Heart right ventricle (tissue), 16 donors: Measurements from ENCODE around the gene SEMA5A. TPM values are rescaled to one million over a fixed set of nuclear protein-coding genes. Genes with fewer than 3 reads are reported as not detected.
A peak's percentile ranks its signal among the peaks of the same experiment; 100 is the strongest.

Experiments used
- ATAC-seq, 8 donors: fragments of 200-7000 bp; cut with Tn5 transposase; one replicate each; pipeline ENCODE4 v1.9.1; 2020; ENCODE audit warnings: mild to moderate bottlenecking in 8 of 8, moderate library complexity in 8 of 8, moderate number of reproducible peaks in 1 of 8
- DNase-seq, 2 donors: peaks; one replicate each; pipeline ENCODE4 v3.0.0-alpha.2; 2020
- H3K27ac ChIP-seq, 10 donors: fragments of 200-600 bp; sonication (generic) in 2 of 10; one replicate each; pipeline versions ENCODE4 v1.5.0 to v1.8.0; 2020 to 2022; ENCODE audit warnings: mild to moderate bottlenecking in 3 of 10
- H3K27me3 ChIP-seq, 7 donors: fragments of 200-600 bp; one replicate each; pipeline ENCODE4 v1.8.0; 2021 to 2022; ENCODE audit warnings: mild to moderate bottlenecking in 2 of 7
- H3K36me3 ChIP-seq, 9 donors: fragments of 200-600 bp; sonication (generic) in 1 of 9; one replicate each; pipeline versions ENCODE4 v1.5.0 to v1.8.0; 2020 to 2022; ENCODE audit warnings: mild to moderate bottlenecking in 2 of 9
- H3K4me1 ChIP-seq, 9 donors: fragments of 200-600 bp; sonication (generic) in 1 of 9; one replicate each; pipeline versions ENCODE4 v1.5.0 to v1.8.0; 2020 to 2022; ENCODE audit warnings: mild to moderate bottlenecking in 4 of 9
- H3K4me3 ChIP-seq, 10 donors: fragments of 200-600 bp; sonication (generic) in 2 of 10; one replicate each; pipeline versions ENCODE4 v1.5.0 to v1.8.0; 2020 to 2022; ENCODE audit warnings: mild to moderate bottlenecking in 7 of 10, moderate library complexity in 2 of 10
- H3K9me3 ChIP-seq, 11 donors: fragments of 200-600 bp in 10 of 11; sonication (generic) in 2 of 11; one replicate each; pipeline versions ENCODE4 v1.5.0 to v1.8.0; 2013 to 2022; ENCODE audit warnings: mild to moderate bottlenecking in 2 of 11, control low read depth in 1 of 11, moderate library complexity in 1 of 11
- CTCF ChIP-seq, 9 donors: fragments of 200-600 bp; sonication (generic) in 2 of 9; IDR thresholded peaks; one replicate each; pipeline versions ENCODE4 v1.5.0 to v1.8.0; 2021 to 2022; ENCODE audit warnings: antibody characterized with exemption in 9 of 9, mild to moderate bottlenecking in 5 of 9, moderate library complexity in 1 of 9
- WGBS, 2 donors: extraction: QIAGEN DNeasy Blood & Tissue Kit; methylation state at CpG; one replicate each; pipeline ENCODE4 v1.1.7; 2013; ENCODE audit warnings: inconsistent platforms in 1 of 2; 5-methylcytosine and 5-hydroxymethylcytosine counted together
- intact Hi-C, 10 donors: fragments of 100-400 bp; cut with DNase I; formaldehyde crosslinking; loops; one replicate each; pipeline versions ENCODE4 v1.11.1 to v1.14.2; 2022
- polyA plus RNA-seq, 2 donors: library from polyadenylated mRNA; stranded (reverse); fragments of 200-250 nt; gene quantifications; one replicate each; pipeline ENCODE4 v1.2.3, GENCODE V29; 2013
- total RNA-seq, 10 donors: library from RNA; stranded (reverse); fragmentation: NEBNext Ultra II Directional in 3 of 10; extraction: Animal tissue kit (Norgen Biotek cat#: 25700) in 3 of 10; gene quantifications; one replicate each; pipeline versions ENCODE4 v1.2.1 to v1.2.4, GENCODE V29; 2021 to 2023
- donor health status: Arrhythmogenic right ventricular cardiomyopathy.
- donor health status: ischemic (EF 13 %, LVEDD 7.1; RV severe dilation, severe dysfunction).
- donor health status: healthy with polysubstance abuse.
- donor health status: DM: no; HTN: yes; CAD: no.
- donor health status: DM: no; HTN: no; CAD: no.
- donor health status: ischemic (EF 25% LVEDD 6.9; RV normal size, moderate dysfunction).
- donor health status: ischemic (EF 25% LVEDD 5.7; RV mildly dilated, moderate dysfunction).
- donor health status: healthy.
- donor health status: DM: yes; HTN: yes; CAD: no.
- donor health status: Ischemic cardiomyopathy.
- donor health status: ischemic (EF 35%, LVEDD 5.7; RV mildly dilated, moderate dysfunction).
- donor health status: nonischemic (EF 11% LVEDD 7.7; RV severe dilation, severe dysfunction).
- donor health status: DM: yes; HTN: yes; CAD: no.
- donor health status: PGD.
- donor health status: ischemic (EF 29% LVEDD 5.4; RV normal size, mild dysfunction).
- donor health status: nonischemic (EF 23%, LVEDD 6.1; RV moderate dilation, normal function).

The SEMA5A gene
- total and polyA plus RNA-seq, 12 donors: 1.9 to 71.5 (median 48.0) TPM

GRCh38 chr5:9430306-9430705, 115.6 kb downstream of the SEMA5A start:
- 71 to 74% methylated on average over 2 of the region's 2 CpGs for WGBS, 2 donors
- H3K4me3 ChIP-seq: no peak overlapping the region
- peaks cover 0 to under 1% (median 0%) of the 10 kb centered on the region in 9 donors for H3K36me3 ChIP-seq
- H3K27me3 ChIP-seq: no peaks in the 10 kb centered on the region
- no peak for DNase-seq
- H3K27ac ChIP-seq: peak overlapping the region in 6 of 10 donors; percentile 11 to 75 (median 56)
- H3K4me1 ChIP-seq: peaks cover 0 to 39% (median 20%) of the 10 kb centered on the region in 9 donors
- intact Hi-C loops: loop anchor here in 1 of 10 donors (10.0 kb wide), 1 partner anchor 114 kb away; the partner anchor contains the start of gene SEMA5A
- TF ChIP-seq CTCF (IDR thresholded peaks at IDR 0.05): no peak
- H3K9me3 ChIP-seq: no peaks in the 10 kb centered on the region
- ATAC-seq: no peak

- Histone ChIP-seq H3K27ac (peak overlapping the region in 4 of 10 donors; percentile 11 to 75 (median 49)), H3K4me1 (peaks cover 0 to 39% (median 20%) of the 10 kb centered on the region in 9 donors), H3K27me3 (no peaks in the 10 kb centered on the region), H3K9me3 (no peaks in the 10 kb centered on the region), H3K36me3 (no peaks in the 10 kb centered on the region), H3K4me3 (no peak overlapping the region)
- 81 to 82% methylated on average over 8 of the region's 8 CpGs for WGBS, 2 donors
- DNase-seq (no peak), ATAC-seq (no peak)
- intact Hi-C loops: loop anchor here in 1 of 10 donors (10.0 kb wide), 1 partner anchor 115 kb away; the partner anchor contains the start of gene SEMA5A
- no peak for TF ChIP-seq CTCF (IDR thresholded peaks at IDR 0.05)
These were observed 116.1 kb downstream of the SEMA5A start for GRCh38 chr5:9429691-9430215.

GRCh38 chr5:9428272-9428671, 117.6 kb downstream of the SEMA5A start:
- WGBS, 2 donors: 70 to 77% methylated on average over 4 of the region's 4 CpGs
- DNase-seq (no peak), ATAC-seq (no peak)
- intact Hi-C loops: no loop called here
- Histone ChIP-seq H3K4me3 (no peak overlapping the region), H3K27me3 (no peaks in the 10 kb centered on the region), H3K27ac (no peak overlapping the region), H3K36me3 (no peaks in the 10 kb centered on the region), H3K4me1 (peaks cover 0 to 43% (median 23%) of the 10 kb centered on the region in 9 donors), H3K9me3 (no peaks in the 10 kb centered on the region)
- no peak for TF ChIP-seq CTCF (IDR thresholded peaks at IDR 0.05)

- H3K4me1 ChIP-seq: peaks cover 0 to 24% (median 12%) of the 10 kb centered on the region in 9 donors
- H3K9me3 ChIP-seq: no peaks in the 10 kb centered on the region
- H3K4me3 ChIP-seq: no peak overlapping the region
- no peaks in the 10 kb centered on the region for H3K36me3 ChIP-seq
- H3K27me3 ChIP-seq: no peaks in the 10 kb centered on the region
- intact Hi-C loops: no loop called here
- H3K27ac ChIP-seq: no peak overlapping the region
- TF ChIP-seq CTCF (IDR thresholded peaks at IDR 0.05): no peak
- no peak for DNase-seq
- ATAC-seq: no peak
These were observed 120.2 kb downstream of the SEMA5A start for GRCh38 chr5:9425710-9426109.
